Tibial nerve (tissue), 4 donors: ENCODE results near the gene ELMO1. TPM values are rescaled to one million over a fixed set of nuclear protein-coding genes. Genes with fewer than 3 reads are reported as not detected.

Experiments
- DNase-seq, 2 donors: peaks; one replicate each; pipeline ENCODE4 v3.0.0-alpha.2; 2019; ENCODE audit warnings: low spot score in 2 of 2
- H3K27ac ChIP-seq, 4 donors: fragments of 200-600 bp; sonication (generic) in 3 of 4; one replicate each; pipeline ENCODE4 v1.5.1; 2017 to 2019; ENCODE audit warnings: mild to moderate bottlenecking in 1 of 4
- H3K27me3 ChIP-seq, 2 donors: fragments of 200-600 bp; sonication (generic) in 1 of 2; one replicate each; pipeline versions ENCODE4 v1.5.1 to v1.6.0; 2017 to 2019
- H3K36me3 ChIP-seq, 3 donors: fragments of 200-600 bp; sonication (generic); one replicate each; pipeline ENCODE4 v1.5.1; 2018 to 2019
- H3K4me1 ChIP-seq, 4 donors: fragments of 200-600 bp; sonication (generic) in 3 of 4; one replicate each; pipeline ENCODE4 v1.5.1; 2017 to 2019
- H3K4me3 ChIP-seq, 4 donors: fragments of 200-600 bp; sonication (generic) in 3 of 4; one replicate each; pipeline ENCODE4 v1.5.1; 2017 to 2019; ENCODE audit warnings: mild to moderate bottlenecking in 1 of 4, moderate library complexity in 1 of 4
- H3K9me3 ChIP-seq, 4 donors: fragments of 200-600 bp; sonication (generic) in 3 of 4; one replicate each; pipeline ENCODE4 v1.5.1; 2017 to 2019
- CTCF ChIP-seq, 5 experiments: fragments of 200-600 bp in 3 of 5; fragments of 450-650 bp in 2 of 5; sonication (generic) in 3 of 5; IDR thresholded peaks; one replicate each; pipeline ENCODE4 v1.5.1; 2016 to 2019; ENCODE audit warnings: antibody characterized with exemption in 5 of 5, mild to moderate bottlenecking in 3 of 5, moderate library complexity in 2 of 5
- EP300 ChIP-seq, 2 donors: sonication (generic); formaldehyde crosslinking; IDR thresholded peaks; one replicate each; pipeline ENCODE4 v1.6.1; 2017; ENCODE audit warnings: antibody characterized with exemption in 2 of 2, mild to moderate bottlenecking in 1 of 2
- POLR2A ChIP-seq, 2 donors: fragments of 450-650 bp; IDR thresholded peaks; one replicate each; pipeline ENCODE4 v1.6.1; 2017; ENCODE audit warnings: antibody characterized with exemption in 2 of 2, mild to moderate bottlenecking in 2 of 2, moderate library complexity in 2 of 2
- WGBS, 2 donors: methylation state at CpG; one replicate each; pipeline ENCODE4 v1.1.5; 2018; 5-methylcytosine and 5-hydroxymethylcytosine counted together
- total RNA-seq, 4 donors: library from RNA; depleted of rRNA; stranded (reverse); fragments of >200 nt; gene quantifications; one replicate each; pipeline ENCODE4 v1.1.0, GENCODE V29; 2016

ELMO1 gene
- total RNA-seq, 4 donors from 2014 or later: 196 to 328 (median 268) TPM

- peaks cover 0 to 86% (median 35%) of the 10 kb centered on the region in 4 donors for H3K4me1 ChIP-seq
- no peak overlapping the region for H3K4me3 ChIP-seq
- H3K36me3 ChIP-seq: no peaks in the 10 kb centered on the region
- no peak for TF ChIP-seq CTCF (IDR thresholded peaks at IDR 0.05)
- no peak for TF ChIP-seq POLR2A (IDR thresholded peaks at IDR 0.05)
- 40 to 64% methylated on average over 1 of the region's 1 CpG for WGBS, 2 donors
- no peaks in the 10 kb centered on the region for H3K9me3 ChIP-seq
- H3K27me3 ChIP-seq: no peaks in the 10 kb centered on the region
- no peak for DNase-seq
- H3K27ac ChIP-seq: peak overlapping the region; percentile 3 to 99 (median 52)
Observed at GRCh38 chr7:37443627-37444026, 5.0 kb downstream of the ELMO1 start.

- 64 to 71% methylated on average over 4 of the region's 4 CpGs for WGBS, 2 donors
- Histone ChIP-seq H3K4me1 (peaks cover 0 to 86% (median 35%) of the 10 kb centered on the region in 4 donors), H3K27ac (peak overlapping the region; percentile 31 to 99 (median 72)), H3K36me3 (no peaks in the 10 kb centered on the region), H3K4me3 (no peak overlapping the region), H3K27me3 (no peaks in the 10 kb centered on the region), H3K9me3 (no peaks in the 10 kb centered on the region)
- TF ChIP-seq POLR2A (IDR thresholded peaks at IDR 0.05) (no peak), CTCF (IDR thresholded peaks at IDR 0.05) (no peak), EP300 (IDR thresholded peaks at IDR 0.05) (no peak)
- no peak for DNase-seq
Observed at GRCh38 chr7:37442268-37442667, 6.4 kb downstream of the ELMO1 start.

- Histone ChIP-seq H3K4me1 (peaks cover 0 to 86% (median 35%) of the 10 kb centered on the region in 4 donors), H3K4me3 (no peak overlapping the region), H3K9me3 (no peaks in the 10 kb centered on the region), H3K27ac (peak overlapping the region; percentile 31 to 99 (median 72)), H3K36me3 (no peaks in the 10 kb centered on the region), H3K27me3 (no peaks in the 10 kb centered on the region)
- DNase-seq: no peak
- TF ChIP-seq POLR2A (IDR thresholded peaks at IDR 0.05): no peak
- no peak for TF ChIP-seq EP300 (IDR thresholded peaks at IDR 0.05)
- TF ChIP-seq CTCF (IDR thresholded peaks at IDR 0.05): no peak
- 50 to 51% methylated on average over 3 of the region's 3 CpGs for WGBS, 2 donors
Observed at GRCh38 chr7:37441816-37442215, 6.8 kb downstream of the ELMO1 start.

- no peak overlapping the region for H3K4me3 ChIP-seq
- 61 to 65% methylated on average over 3 of the region's 3 CpGs for WGBS, 2 donors
- H3K27ac ChIP-seq: peak overlapping the region; percentile 31 to 99 (median 72)
- peaks cover 0 to 85% (median 34%) of the 10 kb centered on the region in 4 donors for H3K4me1 ChIP-seq
- H3K27me3 ChIP-seq: no peaks in the 10 kb centered on the region
- H3K9me3 ChIP-seq: no peaks in the 10 kb centered on the region
- DNase-seq: no peak
- no peak for TF ChIP-seq POLR2A (IDR thresholded peaks at IDR 0.05)
- TF ChIP-seq CTCF (IDR thresholded peaks at IDR 0.05): no peak
- no peak for TF ChIP-seq EP300 (IDR thresholded peaks at IDR 0.05)
- H3K36me3 ChIP-seq: no peaks in the 10 kb centered on the region
Observed at GRCh38 chr7:37441386-37441760, 7.3 kb downstream of the ELMO1 start.

GRCh38 chr7:37440738-37441385, 7.8 kb downstream of the ELMO1 start:
- Histone ChIP-seq H3K4me3 (no peak overlapping the region), H3K27ac (peak overlapping the region; percentile 31 to 99 (median 72)), H3K27me3 (no peaks in the 10 kb centered on the region), H3K9me3 (no peaks in the 10 kb centered on the region), H3K4me1 (peaks cover 0 to 80% (median 31%) of the 10 kb centered on the region in 4 donors), H3K36me3 (no peaks in the 10 kb centered on the region)
- 45 to 57% methylated on average over 8 of the region's 8 CpGs for WGBS, 2 donors
- TF ChIP-seq CTCF (IDR thresholded peaks at IDR 0.05): no peak
- peak in 1 of 2 donors; percentile 58 for TF ChIP-seq EP300 (IDR thresholded peaks at IDR 0.05)
- no peak for DNase-seq
